ENCODE measurements around the gene TCTN3. TPM values are rescaled to one million over a fixed set of nuclear protein-coding genes. Genes with fewer than 3 reads are reported as not detected.
A peak's percentile ranks its signal among the peaks of the same experiment; 100 is the strongest.

The TCTN3 gene
- total and polyA plus RNA-seq, 2 of the 13 experiments (the other 11 are each of a cell fraction or from before 2014, with no cell fraction given), result 53.3 to 60.0 TPM

DNA sequence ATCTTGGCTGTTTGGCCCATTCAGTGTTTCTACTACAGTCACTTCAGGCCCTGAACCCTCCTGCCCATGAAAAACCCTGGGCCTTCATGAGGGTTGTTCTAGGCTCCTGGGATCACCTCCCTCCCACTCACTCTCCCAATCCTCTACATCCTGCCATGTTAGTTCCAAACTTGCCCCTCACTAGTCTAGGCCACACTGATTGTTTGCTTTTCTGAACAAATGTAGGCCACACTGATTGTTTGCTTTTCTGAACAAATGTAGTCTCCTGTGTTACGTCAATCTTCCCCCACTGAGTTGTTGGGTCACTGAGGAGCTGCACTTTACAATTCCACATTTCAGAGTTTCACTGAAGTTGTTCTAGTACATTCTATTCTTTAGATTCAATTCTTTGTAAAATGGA, 31.9 kb downstream of the TCTN3 start (continued):
- TF ChIP-seq, protein P1, sequence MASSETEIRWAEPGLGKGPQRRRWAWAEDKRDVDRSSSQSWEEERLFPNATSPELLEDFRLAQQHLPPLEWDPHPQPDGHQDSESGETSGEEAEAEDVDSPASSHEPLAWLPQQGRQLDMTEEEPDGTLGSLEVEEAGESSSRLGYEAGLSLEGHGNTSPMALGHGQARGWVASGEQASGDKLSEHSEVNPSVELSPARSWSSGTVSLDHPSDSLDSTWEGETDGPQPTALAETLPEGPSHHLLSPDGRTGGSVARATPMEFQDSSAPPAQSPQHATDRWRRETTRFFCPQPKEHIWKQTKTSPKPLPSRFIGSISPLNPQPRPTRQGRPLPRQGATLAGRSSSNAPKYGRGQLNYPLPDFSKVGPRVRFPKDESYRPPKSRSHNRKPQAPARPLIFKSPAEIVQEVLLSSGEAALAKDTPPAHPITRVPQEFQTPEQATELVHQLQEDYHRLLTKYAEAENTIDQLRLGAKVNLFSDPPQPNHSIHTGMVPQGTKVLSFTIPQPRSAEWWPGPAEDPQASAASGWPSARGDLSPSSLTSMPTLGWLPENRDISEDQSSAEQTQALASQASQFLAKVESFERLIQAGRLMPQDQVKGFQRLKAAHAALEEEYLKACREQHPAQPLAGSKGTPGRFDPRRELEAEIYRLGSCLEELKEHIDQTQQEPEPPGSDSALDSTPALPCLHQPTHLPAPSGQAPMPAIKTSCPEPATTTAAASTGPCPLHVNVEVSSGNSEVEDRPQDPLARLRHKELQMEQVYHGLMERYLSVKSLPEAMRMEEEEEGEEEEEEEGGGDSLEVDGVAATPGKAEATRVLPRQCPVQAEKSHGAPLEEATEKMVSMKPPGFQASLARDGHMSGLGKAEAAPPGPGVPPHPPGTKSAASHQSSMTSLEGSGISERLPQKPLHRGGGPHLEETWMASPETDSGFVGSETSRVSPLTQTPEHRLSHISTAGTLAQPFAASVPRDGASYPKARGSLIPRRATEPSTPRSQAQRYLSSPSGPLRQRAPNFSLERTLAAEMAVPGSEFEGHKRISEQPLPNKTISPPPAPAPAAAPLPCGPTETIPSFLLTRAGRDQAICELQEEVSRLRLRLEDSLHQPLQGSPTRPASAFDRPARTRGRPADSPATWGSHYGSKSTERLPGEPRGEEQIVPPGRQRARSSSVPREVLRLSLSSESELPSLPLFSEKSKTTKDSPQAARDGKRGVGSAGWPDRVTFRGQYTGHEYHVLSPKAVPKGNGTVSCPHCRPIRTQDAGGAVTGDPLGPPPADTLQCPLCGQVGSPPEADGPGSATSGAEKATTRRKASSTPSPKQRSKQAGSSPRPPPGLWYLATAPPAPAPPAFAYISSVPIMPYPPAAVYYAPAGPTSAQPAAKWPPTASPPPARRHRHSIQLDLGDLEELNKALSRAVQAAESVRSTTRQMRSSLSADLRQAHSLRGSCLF (CRISPR knock-in tag; IDR thresholded peaks at IDR 0.05; ENCODE audit: borderline replicate concordance), result no peak
- TF ChIP-seq, protein P2, sequence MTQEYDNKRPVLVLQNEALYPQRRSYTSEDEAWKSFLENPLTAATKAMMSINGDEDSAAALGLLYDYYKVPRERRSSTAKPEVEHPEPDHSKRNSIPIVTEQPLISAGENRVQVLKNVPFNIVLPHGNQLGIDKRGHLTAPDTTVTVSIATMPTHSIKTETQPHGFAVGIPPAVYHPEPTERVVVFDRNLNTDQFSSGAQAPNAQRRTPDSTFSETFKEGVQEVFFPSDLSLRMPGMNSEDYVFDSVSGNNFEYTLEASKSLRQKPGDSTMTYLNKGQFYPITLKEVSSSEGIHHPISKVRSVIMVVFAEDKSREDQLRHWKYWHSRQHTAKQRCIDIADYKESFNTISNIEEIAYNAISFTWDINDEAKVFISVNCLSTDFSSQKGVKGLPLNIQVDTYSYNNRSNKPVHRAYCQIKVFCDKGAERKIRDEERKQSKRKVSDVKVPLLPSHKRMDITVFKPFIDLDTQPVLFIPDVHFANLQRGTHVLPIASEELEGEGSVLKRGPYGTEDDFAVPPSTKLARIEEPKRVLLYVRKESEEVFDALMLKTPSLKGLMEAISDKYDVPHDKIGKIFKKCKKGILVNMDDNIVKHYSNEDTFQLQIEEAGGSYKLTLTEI (CRISPR knock-in tag; conservative IDR thresholded peaks at IDR 0.05), result no peak
- TF ChIP-seq, protein P3, sequence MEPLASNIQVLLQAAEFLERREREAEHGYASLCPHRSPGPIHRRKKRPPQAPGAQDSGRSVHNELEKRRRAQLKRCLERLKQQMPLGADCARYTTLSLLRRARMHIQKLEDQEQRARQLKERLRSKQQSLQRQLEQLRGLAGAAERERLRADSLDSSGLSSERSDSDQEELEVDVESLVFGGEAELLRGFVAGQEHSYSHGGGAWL (CRISPR knock-in tag; IDR thresholded peaks at IDR 0.05), result no peak
- no peak for TF ChIP-seq SIN3B (IDR thresholded peaks at IDR 0.05; ENCODE audit: low read length)
- TF ChIP-seq ZFYVE20 (CRISPR knock-in tag; IDR thresholded peaks at IDR 0.05; ENCODE audit: borderline replicate concordance, low read depth), result no peak
- TF ChIP-seq ZNF101 (CRISPR knock-in tag; IDR thresholded peaks at IDR 0.05; ENCODE audit: borderline replicate concordance, low read depth), result no peak
- TF ChIP-seq, protein P4, sequence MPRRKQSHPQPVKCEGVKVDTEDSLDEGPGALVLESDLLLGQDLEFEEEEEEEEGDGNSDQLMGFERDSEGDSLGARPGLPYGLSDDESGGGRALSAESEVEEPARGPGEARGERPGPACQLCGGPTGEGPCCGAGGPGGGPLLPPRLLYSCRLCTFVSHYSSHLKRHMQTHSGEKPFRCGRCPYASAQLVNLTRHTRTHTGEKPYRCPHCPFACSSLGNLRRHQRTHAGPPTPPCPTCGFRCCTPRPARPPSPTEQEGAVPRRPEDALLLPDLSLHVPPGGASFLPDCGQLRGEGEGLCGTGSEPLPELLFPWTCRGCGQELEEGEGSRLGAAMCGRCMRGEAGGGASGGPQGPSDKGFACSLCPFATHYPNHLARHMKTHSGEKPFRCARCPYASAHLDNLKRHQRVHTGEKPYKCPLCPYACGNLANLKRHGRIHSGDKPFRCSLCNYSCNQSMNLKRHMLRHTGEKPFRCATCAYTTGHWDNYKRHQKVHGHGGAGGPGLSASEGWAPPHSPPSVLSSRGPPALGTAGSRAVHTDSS (CRISPR knock-in tag; conservative IDR thresholded peaks at IDR 0.05), result no peak
- TF ChIP-seq NFKBIZ (CRISPR knock-in tag; IDR thresholded peaks at IDR 0.05), result no peak
- TF ChIP-seq PAF1 (CRISPR knock-in tag; IDR thresholded peaks at IDR 0.05), result no peak
- TF ChIP-seq MEF2D (CRISPR knock-in tag; IDR thresholded peaks at IDR 0.05), result no peak
- TF ChIP-seq, protein P5, sequence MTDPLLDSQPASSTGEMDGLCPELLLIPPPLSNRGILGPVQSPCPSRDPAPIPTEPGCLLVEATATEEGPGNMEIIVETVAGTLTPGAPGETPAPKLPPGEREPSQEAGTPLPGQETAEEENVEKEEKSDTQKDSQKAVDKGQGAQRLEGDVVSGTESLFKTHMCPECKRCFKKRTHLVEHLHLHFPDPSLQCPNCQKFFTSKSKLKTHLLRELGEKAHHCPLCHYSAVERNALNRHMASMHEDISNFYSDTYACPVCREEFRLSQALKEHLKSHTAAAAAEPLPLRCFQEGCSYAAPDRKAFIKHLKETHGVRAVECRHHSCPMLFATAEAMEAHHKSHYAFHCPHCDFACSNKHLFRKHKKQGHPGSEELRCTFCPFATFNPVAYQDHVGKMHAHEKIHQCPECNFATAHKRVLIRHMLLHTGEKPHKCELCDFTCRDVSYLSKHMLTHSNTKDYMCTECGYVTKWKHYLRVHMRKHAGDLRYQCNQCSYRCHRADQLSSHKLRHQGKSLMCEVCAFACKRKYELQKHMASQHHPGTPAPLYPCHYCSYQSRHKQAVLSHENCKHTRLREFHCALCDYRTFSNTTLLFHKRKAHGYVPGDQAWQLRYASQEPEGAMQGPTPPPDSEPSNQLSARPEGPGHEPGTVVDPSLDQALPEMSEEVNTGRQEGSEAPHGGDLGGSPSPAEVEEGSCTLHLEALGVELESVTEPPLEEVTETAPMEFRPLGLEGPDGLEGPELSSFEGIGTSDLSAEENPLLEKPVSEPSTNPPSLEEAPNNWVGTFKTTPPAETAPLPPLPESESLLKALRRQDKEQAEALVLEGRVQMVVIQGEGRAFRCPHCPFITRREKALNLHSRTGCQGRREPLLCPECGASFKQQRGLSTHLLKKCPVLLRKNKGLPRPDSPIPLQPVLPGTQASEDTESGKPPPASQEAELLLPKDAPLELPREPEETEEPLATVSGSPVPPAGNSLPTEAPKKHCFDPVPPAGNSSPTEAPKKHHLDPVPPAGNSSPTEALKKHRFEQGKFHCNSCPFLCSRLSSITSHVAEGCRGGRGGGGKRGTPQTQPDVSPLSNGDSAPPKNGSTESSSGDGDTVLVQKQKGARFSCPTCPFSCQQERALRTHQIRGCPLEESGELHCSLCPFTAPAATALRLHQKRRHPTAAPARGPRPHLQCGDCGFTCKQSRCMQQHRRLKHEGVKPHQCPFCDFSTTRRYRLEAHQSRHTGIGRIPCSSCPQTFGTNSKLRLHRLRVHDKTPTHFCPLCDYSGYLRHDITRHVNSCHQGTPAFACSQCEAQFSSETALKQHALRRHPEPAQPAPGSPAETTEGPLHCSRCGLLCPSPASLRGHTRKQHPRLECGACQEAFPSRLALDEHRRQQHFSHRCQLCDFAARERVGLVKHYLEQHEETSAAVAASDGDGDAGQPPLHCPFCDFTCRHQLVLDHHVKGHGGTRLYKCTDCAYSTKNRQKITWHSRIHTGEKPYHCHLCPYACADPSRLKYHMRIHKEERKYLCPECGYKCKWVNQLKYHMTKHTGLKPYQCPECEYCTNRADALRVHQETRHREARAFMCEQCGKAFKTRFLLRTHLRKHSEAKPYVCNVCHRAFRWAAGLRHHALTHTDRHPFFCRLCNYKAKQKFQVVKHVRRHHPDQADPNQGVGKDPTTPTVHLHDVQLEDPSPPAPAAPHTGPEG (CRISPR knock-in tag; IDR thresholded peaks at IDR 0.05), result no peak
- TF ChIP-seq ZNF331 (CRISPR knock-in tag; IDR thresholded peaks at IDR 0.05), result peak; percentile 72
- TF ChIP-seq, protein P6, sequence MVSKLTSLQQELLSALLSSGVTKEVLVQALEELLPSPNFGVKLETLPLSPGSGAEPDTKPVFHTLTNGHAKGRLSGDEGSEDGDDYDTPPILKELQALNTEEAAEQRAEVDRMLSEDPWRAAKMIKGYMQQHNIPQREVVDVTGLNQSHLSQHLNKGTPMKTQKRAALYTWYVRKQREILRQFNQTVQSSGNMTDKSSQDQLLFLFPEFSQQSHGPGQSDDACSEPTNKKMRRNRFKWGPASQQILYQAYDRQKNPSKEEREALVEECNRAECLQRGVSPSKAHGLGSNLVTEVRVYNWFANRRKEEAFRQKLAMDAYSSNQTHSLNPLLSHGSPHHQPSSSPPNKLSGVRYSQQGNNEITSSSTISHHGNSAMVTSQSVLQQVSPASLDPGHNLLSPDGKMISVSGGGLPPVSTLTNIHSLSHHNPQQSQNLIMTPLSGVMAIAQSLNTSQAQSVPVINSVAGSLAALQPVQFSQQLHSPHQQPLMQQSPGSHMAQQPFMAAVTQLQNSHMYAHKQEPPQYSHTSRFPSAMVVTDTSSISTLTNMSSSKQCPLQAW (CRISPR knock-in tag; IDR thresholded peaks at IDR 0.05), result no peak

Measured in HepG2 (cell line).